Endothelial cell of umbilical vein (primary cell): ENCODE measurements around the gene PRDM2. TPM values are rescaled to one million over a fixed set of nuclear protein-coding genes. Genes with fewer than 3 reads are reported as not detected.

Experiments used
- BruUV-seq: library from RNA; stranded (reverse); fragments of 400-500 nt; replicated peaks from 2 replicates; lab custom pipeline; 2021; lab: Mats Ljungman, UMichigan
- CTCF ChIA-PET: fragments of 300-600, 350-600 bp; sonication (Branson Sonifier 250); formaldehyde crosslinking; loops from one replicate; lab custom pipeline; 2021; ENCODE audit warnings: antibody characterized with exemption, inconsistent platforms; lab: Charles Lee
- POLR2A ChIA-PET: fragments of 300-600, 350-600 bp; sonication (Branson Sonifier 250); formaldehyde crosslinking; loops from one replicate; lab custom pipeline; 2021; ENCODE audit warnings: antibody characterized with exemption, inconsistent platforms; lab: Charles Lee
- DNase-seq: peaks from one replicate; pipeline ENCODE4 v3.0.0-alpha.2; 2011; ENCODE audit warnings: low read depth, low spot score
- FAIRE-seq: peaks from 2 replicates; lab custom pipeline; 2011; peaks lifted over from hg19 to GRCh38; lab: Jason Lieb, UNC
- H2AFZ ChIP-seq: 2 replicates; pipeline ENCODE4 v1.6.0; 2012; ENCODE audit warnings: low read depth, low read length, control low read depth, inconsistent platforms
- H3K27ac ChIP-seq: 2 replicates; pipeline ENCODE4 v1.5.1; 2011; ENCODE audit warnings: low read depth, mild to moderate bottlenecking, control low read depth, low read length, moderate library complexity; ENCODE audit not compliant: insufficient read depth
- H3K27me3 ChIP-seq, 2 experiments: 2 replicates each; pipeline versions ENCODE4 v1.6.0 to v1.6.1; 2011; ENCODE audit warnings: low read length in 2 of 2, mixed read lengths in 1 of 2; ENCODE audit not compliant: control insufficient read depth in 2 of 2, insufficient read depth in 2 of 2
- H3K36me3 ChIP-seq, 2 experiments: 2 replicates in 1 of 2; 3 replicates in 1 of 2; pipeline ENCODE4 v1.5.1; 2011; ENCODE audit warnings: low read length in 2 of 2, mild to moderate bottlenecking in 1 of 2, moderate library complexity in 1 of 2; ENCODE audit not compliant: control insufficient read depth in 2 of 2, insufficient read depth in 2 of 2; ENCODE audit errors: extremely low read depth in 1 of 2
- H3K4me1 ChIP-seq: 3 replicates; pipeline ENCODE4 v1.5.1; 2011; ENCODE audit warnings: mild to moderate bottlenecking, low read length; ENCODE audit not compliant: control insufficient read depth, insufficient read depth; ENCODE audit errors: extremely low read depth
- H3K4me2 ChIP-seq: 2 replicates; pipeline ENCODE4 v1.6.1; 2011; ENCODE audit warnings: low read length, control low read depth, mixed read lengths; ENCODE audit not compliant: insufficient read depth
- H3K4me3 ChIP-seq, 3 experiments: fragments of 200-600 bp in 1 of 3; sonication (generic), shearing (Covaris generic) in 1 of 3; replicated peaks in 1 of 3; 2 replicates each; pipeline ENCODE4 v1.5.1; 2011 to 2016; ENCODE audit warnings: control low read depth in 3 of 3, low read length in 3 of 3, mild to moderate bottlenecking in 2 of 3, inconsistent platforms in 1 of 3, low read depth in 1 of 3, moderate library complexity in 1 of 3; ENCODE audit not compliant: insufficient read depth in 1 of 3
- H3K79me2 ChIP-seq: 2 replicates; pipeline ENCODE4 v1.6.0; 2012; ENCODE audit warnings: low read length, inconsistent platforms; ENCODE audit not compliant: control insufficient read depth, insufficient read depth
- H3K9ac ChIP-seq: replicated peaks from 2 replicates; pipeline ENCODE3; 2011; ENCODE audit warnings: low read length, control low read depth; ENCODE audit not compliant: insufficient read depth; ENCODE audit errors: extremely low read depth
- H3K9me1 ChIP-seq: replicated peaks from 3 replicates; pipeline ENCODE4 v1.6.0; 2011; ENCODE audit warnings: mild to moderate bottlenecking, low read length; ENCODE audit not compliant: control insufficient read depth, insufficient read depth; ENCODE audit errors: extremely low read depth
- H3K9me3 ChIP-seq: replicated peaks from 2 replicates; pipeline ENCODE4 v1.5.1; 2012; ENCODE audit warnings: low read length, inconsistent platforms; ENCODE audit not compliant: control insufficient read depth, insufficient read depth
- H4K20me1 ChIP-seq: replicated peaks from 2 replicates; pipeline ENCODE3; 2011; ENCODE audit warnings: mild to moderate bottlenecking, low read length; ENCODE audit not compliant: control insufficient read depth, insufficient read depth; ENCODE audit errors: extremely low read depth
- EZH2 ChIP-seq: IDR thresholded peaks from 2 replicates; pipeline ENCODE4 v1.6.1; 2012; ENCODE audit warnings: borderline replicate concordance, low read depth, mild to moderate bottlenecking, moderate library complexity, low read length, inconsistent platforms; ENCODE audit not compliant: severe bottlenecking
- FOS ChIP-seq: IDR thresholded peaks from 2 replicates; pipeline ENCODE4 v1.6.1; 2011; ENCODE audit warnings: mild to moderate bottlenecking, low read length, moderate library complexity, borderline replicate concordance; ENCODE audit not compliant: insufficient read depth
- GATA2 ChIP-seq: IDR thresholded peaks from 2 replicates; pipeline ENCODE4 v1.7.0; 2011; ENCODE audit warnings: low read depth, mild to moderate bottlenecking, moderate library complexity, mixed read lengths, low read length; ENCODE audit not compliant: insufficient read length, insufficient read depth
- JUN ChIP-seq: IDR thresholded peaks from 2 replicates; pipeline ENCODE4 v1.6.1; 2011; ENCODE audit warnings: borderline replicate concordance, low read depth; ENCODE audit not compliant: insufficient read length, insufficient read depth
- MYC ChIP-seq: IDR thresholded peaks from one replicate; pipeline ENCODE4 v1.6.1; 2011; ENCODE audit warnings: mild to moderate bottlenecking, low read depth, low read length
- POLR2A ChIP-seq: IDR thresholded peaks from 2 replicates; pipeline ENCODE4 v1.6.1; 2012; ENCODE audit warnings: low read depth, mild to moderate bottlenecking, control low read depth, low read length
- POLR2AphosphoS5 ChIP-seq: IDR thresholded peaks from 2 replicates; pipeline ENCODE4 v1.6.1; 2012; ENCODE audit warnings: low read depth, mild to moderate bottlenecking, control low read depth, low read length, moderate library complexity; ENCODE audit not compliant: insufficient read depth
- dilution Hi-C: fragments of 300-500 bp; cut with MboI; formaldehyde crosslinking; loops from one replicate; pipeline ENCODE4 v1.15.0; 2019; ENCODE audit warnings: low sequenced_read_pairs; ENCODE audit not compliant: extremely low pct_ligation_motif_present
- intact Hi-C: fragments of 100-400 bp; cut with micrococcal nuclease; formaldehyde crosslinking; loops from one replicate; pipeline ENCODE4 v1.10.0; 2022
- polyA plus RNA-seq, 4 experiments: library from polyadenylated mRNA; depleted of rRNA in 3 of 4; stranded (reverse) in 3 of 4; unstranded in 1 of 4; fragments of >200 nt; gene quantifications; 2 replicates each; pipeline versions ENCODE4 v1.2.1 to v1.2.3, GENCODE V29; 2011 to 2012; ENCODE audit warnings: missing spikeins in 1 of 4
- total RNA-seq: library from RNA; stranded (reverse); gene quantifications from 2 replicates; pipeline ENCODE4 v1.2.3, GENCODE V29; 2021
- TF ChIP-seq, protein P1 (sequence below): IDR thresholded peaks from 2 replicates; pipeline ENCODE4 v1.6.1; 2011; ENCODE audit not compliant: insufficient read depth, insufficient read length
- TF ChIP-seq, protein P2 (sequence below), 2 donors: IDR thresholded peaks; 1 replicate in 1 of 2; 2 replicates in 1 of 2; pipeline ENCODE4 v1.5.1; 2011; ENCODE audit warnings: low read length in 2 of 2, mild to moderate bottlenecking in 2 of 2, moderate library complexity in 2 of 2, control low read depth in 1 of 2, inconsistent platforms in 1 of 2, low read depth in 1 of 2; ENCODE audit not compliant: insufficient read depth in 1 of 2; ENCODE audit errors: extremely low read depth in 1 of 2

The PRDM2 gene
- total and polyA plus RNA-seq, 2 donors (not counting 3 experiments of a cell fraction or from before 2014, with no cell fraction given) = 11.3 to 35.7 TPM

- no TSS peak for BruUV-seq
- dilution Hi-C loops (no loop called here), intact Hi-C loops (no loop called here)
- FAIRE-seq (no peak), DNase-seq (no peak)
- H3K4me3 ChIP-seq = no peak overlapping the region
- H3K9me1 ChIP-seq = no peaks in the 10 kb centered on the region
- H3K4me1 ChIP-seq = no peaks in the 10 kb centered on the region
- no peak overlapping the region for H3K4me2 ChIP-seq
- no peak overlapping the region for H2AFZ ChIP-seq
- TF ChIP-seq EZH2 = no peak
- TF ChIP-seq, protein P1, sequence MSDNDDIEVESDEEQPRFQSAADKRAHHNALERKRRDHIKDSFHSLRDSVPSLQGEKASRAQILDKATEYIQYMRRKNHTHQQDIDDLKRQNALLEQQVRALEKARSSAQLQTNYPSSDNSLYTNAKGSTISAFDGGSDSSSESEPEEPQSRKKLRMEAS = no peak
- no peak for TF ChIP-seq JUN
- TF ChIP-seq POLR2AphosphoS5 = no peak
- TF ChIP-seq MYC = no peak
- no peak for TF ChIP-seq POLR2A
- no peak for TF ChIP-seq GATA2
- TF ChIP-seq, protein P2, sequence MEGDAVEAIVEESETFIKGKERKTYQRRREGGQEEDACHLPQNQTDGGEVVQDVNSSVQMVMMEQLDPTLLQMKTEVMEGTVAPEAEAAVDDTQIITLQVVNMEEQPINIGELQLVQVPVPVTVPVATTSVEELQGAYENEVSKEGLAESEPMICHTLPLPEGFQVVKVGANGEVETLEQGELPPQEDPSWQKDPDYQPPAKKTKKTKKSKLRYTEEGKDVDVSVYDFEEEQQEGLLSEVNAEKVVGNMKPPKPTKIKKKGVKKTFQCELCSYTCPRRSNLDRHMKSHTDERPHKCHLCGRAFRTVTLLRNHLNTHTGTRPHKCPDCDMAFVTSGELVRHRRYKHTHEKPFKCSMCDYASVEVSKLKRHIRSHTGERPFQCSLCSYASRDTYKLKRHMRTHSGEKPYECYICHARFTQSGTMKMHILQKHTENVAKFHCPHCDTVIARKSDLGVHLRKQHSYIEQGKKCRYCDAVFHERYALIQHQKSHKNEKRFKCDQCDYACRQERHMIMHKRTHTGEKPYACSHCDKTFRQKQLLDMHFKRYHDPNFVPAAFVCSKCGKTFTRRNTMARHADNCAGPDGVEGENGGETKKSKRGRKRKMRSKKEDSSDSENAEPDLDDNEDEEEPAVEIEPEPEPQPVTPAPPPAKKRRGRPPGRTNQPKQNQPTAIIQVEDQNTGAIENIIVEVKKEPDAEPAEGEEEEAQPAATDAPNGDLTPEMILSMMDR (IDR thresholded peaks at IDR 0.05; ENCODE audit: extremely low read depth in 1 of 2, insufficient read depth in 1 of 2, low read depth in 1 of 2, low read length in 2 of 2) = no peak
- no peak for TF ChIP-seq FOS
- no peaks in the 10 kb centered on the region for H3K79me2 ChIP-seq
- ChIA-PET CTCF (no interaction called here), POLR2A (no interaction called here)
- H4K20me1 ChIP-seq = no peaks in the 10 kb centered on the region
- no peaks in the 10 kb centered on the region for H3K27me3 ChIP-seq
- no peaks in the 10 kb centered on the region for H3K9me3 ChIP-seq
- no peaks in the 10 kb centered on the region for H3K36me3 ChIP-seq
- H3K27ac ChIP-seq = no peak overlapping the region
- no peak overlapping the region for H3K9ac ChIP-seq
Measured at GRCh38 chr1:13855554-13855953, 155.6 kb downstream of the PRDM2 start.
